AG04449 (cell line): Measurements from ENCODE around the gene CCL15.

ENCODE experiments used
- CTCF ChIA-PET: fragments of 350-600 bp; formaldehyde crosslinking; extraction: SDS; loops from one replicate; lab custom pipeline; 2021; ENCODE audit warnings: antibody characterized with exemption; lab: Yijun Ruan, JAX
- POLR2A ChIA-PET: fragments of 400-600, 350-600 bp; formaldehyde crosslinking; extraction: SDS; loops from one replicate; lab custom pipeline; 2020; ENCODE audit warnings: antibody characterized with exemption, inconsistent platforms; lab: Yijun Ruan, JAX
- DNase-seq: peaks from one replicate; pipeline ENCODE4 v3.0.0-alpha.2; 2010; ENCODE audit warnings: low read depth, low spot score
- H3K4me3 ChIP-seq: 2 replicates; pipeline ENCODE4 v1.5.1; 2011; ENCODE audit warnings: low read depth, mild to moderate bottlenecking, control low read depth, low read length
- TF ChIP-seq, protein P1 (sequence below): IDR thresholded peaks from one replicate; pipeline ENCODE4 v1.5.1; 2011; ENCODE audit warnings: mild to moderate bottlenecking, moderate library complexity, low read length, control low read depth, inconsistent platforms; ENCODE audit not compliant: insufficient read depth; ENCODE audit errors: missing control alignments

The CCL15 gene

DNA sequence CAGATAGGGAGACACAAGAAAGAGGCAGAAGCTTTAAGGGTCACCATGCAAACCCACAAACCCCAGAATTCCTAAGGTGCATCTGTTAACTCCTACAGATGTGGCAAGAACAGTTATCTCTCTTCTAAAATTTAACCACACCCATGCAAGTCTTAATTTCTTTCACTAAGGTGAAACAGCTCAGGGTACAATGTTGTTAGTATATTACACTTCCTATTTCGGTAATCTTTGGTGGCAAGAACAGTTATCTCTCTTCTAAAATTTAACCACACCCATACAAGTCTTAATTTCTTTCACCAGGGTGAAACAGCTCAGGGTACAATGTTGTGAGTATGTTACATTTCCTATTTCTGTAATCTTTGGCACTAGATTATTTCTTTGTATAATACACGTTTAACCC is 9.8 kb upstream of the CCL15 start:
- POLR2A ChIA-PET: no interaction called here
- CTCF ChIA-PET: no interaction called here
- TF ChIP-seq, protein P1, sequence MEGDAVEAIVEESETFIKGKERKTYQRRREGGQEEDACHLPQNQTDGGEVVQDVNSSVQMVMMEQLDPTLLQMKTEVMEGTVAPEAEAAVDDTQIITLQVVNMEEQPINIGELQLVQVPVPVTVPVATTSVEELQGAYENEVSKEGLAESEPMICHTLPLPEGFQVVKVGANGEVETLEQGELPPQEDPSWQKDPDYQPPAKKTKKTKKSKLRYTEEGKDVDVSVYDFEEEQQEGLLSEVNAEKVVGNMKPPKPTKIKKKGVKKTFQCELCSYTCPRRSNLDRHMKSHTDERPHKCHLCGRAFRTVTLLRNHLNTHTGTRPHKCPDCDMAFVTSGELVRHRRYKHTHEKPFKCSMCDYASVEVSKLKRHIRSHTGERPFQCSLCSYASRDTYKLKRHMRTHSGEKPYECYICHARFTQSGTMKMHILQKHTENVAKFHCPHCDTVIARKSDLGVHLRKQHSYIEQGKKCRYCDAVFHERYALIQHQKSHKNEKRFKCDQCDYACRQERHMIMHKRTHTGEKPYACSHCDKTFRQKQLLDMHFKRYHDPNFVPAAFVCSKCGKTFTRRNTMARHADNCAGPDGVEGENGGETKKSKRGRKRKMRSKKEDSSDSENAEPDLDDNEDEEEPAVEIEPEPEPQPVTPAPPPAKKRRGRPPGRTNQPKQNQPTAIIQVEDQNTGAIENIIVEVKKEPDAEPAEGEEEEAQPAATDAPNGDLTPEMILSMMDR: no peak
- DNase-seq: no peak
- H3K4me3 ChIP-seq: no peak overlapping the region

DNA sequence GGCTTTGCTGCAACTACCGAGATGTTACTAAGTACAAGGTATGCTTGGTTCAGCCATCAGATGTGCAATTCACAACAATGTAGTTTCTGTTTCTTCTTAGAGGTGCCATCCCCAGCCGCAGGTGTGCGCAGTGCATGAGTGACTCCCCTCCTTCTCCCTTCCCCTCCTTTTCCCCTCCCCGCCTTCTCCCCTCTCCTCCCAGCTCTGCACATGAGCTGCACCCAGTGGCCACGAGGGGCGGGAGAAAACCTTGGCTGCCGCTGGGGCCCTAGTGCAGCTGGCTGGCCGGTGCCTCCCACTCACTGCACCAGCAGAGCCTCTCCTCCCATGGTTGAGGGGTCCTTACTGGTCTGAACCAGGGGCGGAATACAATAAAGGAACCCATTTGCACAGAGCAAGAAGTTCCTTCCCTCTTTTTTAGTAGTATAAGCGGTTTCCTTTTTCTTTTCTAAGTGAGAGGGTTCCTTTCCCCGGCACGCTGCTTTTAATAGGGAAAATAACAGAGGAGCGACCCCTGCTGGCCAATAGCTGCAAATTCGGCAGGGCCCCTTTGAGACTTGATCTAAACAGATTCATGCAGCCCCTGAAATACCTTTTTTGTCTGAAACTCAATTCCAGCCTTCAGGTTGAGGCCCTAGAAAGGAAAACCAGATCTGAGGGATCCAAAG is 7.8 kb upstream of the CCL15 start:
- CTCF ChIA-PET: interaction anchor here (1.4 to 2.0 kb wide), 2 partner anchors 9 to 40 kb away, joined by 3 to 8 read pairs; partner anchors contain the start of gene CCL23
- POLR2A ChIA-PET: interaction anchor here (0.6 kb wide), 1 partner anchor 35 kb away, joined by 3 read pairs; no protein-coding TSS in a partner anchor
- TF ChIP-seq, protein P1: peak; percentile 18
- no peak for DNase-seq
- H3K4me3 ChIP-seq: no peak overlapping the region

DNA sequence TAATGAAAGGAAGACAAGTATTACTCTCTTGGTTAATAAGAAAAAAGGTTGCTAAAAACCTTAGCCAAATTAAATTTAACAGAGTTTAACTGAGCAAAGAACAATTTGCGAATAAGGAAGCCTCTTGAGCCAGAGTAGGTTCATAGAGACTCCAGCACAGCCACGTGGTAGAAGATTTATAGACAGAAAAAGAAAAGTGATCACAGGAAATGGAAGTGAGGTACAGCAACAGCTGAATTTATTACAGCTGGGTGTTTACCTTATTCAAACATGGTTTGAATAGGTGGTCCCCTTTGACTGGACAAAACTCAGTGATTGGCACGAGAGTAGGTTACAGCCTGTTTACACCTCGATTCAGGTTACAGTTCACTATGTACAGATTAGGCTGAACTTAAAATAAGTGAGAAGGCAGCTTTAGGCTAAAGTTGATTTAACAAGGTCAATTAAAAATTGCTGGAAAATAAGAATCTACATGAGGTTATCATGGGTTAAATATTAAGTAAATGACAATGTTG is 3.3 kb upstream of the CCL15 start:
- H3K4me3 ChIP-seq: no peak overlapping the region
- TF ChIP-seq, protein P1: no peak
- CTCF ChIA-PET: interaction anchor here (0.9 kb wide), 2 partner anchors 35 kb away, joined by 3 read pairs; no protein-coding TSS in a partner anchor
- no peak for DNase-seq
- POLR2A ChIA-PET: no interaction called here

DNA sequence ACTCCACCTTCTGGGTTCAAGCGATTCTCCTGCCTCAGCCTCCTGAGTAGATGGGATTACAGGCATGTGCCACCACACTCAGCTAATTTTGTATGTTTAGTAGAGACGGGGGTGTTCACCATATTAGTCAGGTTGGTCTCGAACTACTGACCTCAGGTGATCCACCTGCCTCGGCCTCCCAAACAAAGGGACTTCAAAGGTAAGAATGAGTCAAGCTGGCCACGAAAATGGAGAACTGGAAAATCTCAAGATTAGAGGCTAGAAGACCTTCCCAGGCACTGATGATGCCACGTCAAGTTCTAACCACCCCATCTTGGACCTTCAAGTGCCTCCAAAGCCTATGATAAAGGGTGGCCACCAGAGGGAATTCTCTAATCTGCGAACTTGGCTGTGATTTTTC is 1.3 kb upstream of the CCL15 start:
- TF ChIP-seq, protein P1: no peak
- no peak overlapping the region for H3K4me3 ChIP-seq
- no peak for DNase-seq
- ChIA-PET CTCF (no interaction called here), POLR2A (no interaction called here)

DNA sequence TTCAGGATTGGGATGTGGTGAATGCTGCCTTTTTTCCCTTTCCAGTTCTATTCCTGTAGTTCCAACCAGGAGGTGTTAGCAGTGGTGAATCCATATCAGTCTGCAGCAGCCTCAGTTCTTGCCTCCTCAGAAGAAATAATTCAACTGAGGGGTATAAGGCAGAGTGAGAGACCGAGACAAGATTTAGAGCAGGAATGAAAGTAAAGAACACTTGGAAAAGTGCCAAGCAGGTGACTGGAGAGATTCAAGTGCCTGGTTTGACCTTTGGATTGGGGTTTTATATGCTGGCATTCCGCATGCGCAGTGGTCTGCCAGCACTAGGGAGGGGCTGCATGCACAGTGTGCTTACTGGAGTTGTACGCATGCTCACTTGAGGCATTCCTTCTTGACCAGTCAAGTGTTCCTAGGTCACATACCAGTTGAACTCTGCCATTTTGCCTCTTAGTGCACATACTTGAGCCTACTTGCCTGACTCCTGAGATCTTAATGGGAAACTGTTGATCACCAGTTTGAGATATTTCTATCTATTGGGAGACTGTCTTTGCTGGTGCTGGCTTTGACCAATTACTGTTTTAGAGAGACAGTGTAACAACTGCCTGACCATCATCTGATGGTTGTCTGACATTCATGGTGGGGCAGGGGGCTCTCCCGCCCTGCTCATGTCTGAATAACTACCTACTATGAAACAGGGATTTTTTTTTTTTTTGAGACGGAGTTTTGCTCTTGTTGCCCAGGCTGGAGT is 680 bp upstream of the CCL15 start:
- CTCF ChIA-PET: no interaction called here
- POLR2A ChIA-PET: no interaction called here
- DNase-seq: no peak
- TF ChIP-seq, protein P1: no peak
- no peak overlapping the region for H3K4me3 ChIP-seq

DNA sequence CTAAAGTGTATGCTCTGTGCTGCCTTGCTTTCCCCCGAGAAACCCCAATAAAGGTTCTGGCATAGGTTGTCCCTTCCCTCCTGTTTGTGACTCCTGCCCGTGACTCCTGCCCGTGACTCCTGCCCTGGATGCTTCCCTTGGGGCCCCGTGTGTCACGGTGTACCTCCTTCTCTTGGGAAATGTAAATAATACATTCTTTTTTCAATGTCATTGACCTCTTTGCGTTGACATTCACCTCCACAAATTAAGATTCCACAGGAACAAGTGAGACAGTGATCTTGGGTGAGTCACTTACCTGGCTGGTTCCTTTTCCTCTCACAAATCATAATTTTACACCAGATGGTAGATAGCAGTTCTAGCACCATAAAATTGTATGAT is 632 bp downstream of the CCL15 start:
- CTCF ChIA-PET: no interaction called here
- H3K4me3 ChIP-seq: no peak overlapping the region
- TF ChIP-seq, protein P1: no peak
- POLR2A ChIA-PET: no interaction called here
- DNase-seq: no peak
